Right hindlimb (tissue), 1 donor: ENCODE results near the gene GMDS.

ENCODE experiments used
- DNase-seq: peaks from one replicate; pipeline ENCODE4 v3.0.0-alpha.2; 2018

GMDS gene

GRCh38 chr6:2203264-2203663 is 42.1 kb downstream of the GMDS start:
- no peak for DNase-seq

GRCh38 chr6:2197984-2198383 is 47.4 kb downstream of the GMDS start:
- no peak for DNase-seq

DNA sequence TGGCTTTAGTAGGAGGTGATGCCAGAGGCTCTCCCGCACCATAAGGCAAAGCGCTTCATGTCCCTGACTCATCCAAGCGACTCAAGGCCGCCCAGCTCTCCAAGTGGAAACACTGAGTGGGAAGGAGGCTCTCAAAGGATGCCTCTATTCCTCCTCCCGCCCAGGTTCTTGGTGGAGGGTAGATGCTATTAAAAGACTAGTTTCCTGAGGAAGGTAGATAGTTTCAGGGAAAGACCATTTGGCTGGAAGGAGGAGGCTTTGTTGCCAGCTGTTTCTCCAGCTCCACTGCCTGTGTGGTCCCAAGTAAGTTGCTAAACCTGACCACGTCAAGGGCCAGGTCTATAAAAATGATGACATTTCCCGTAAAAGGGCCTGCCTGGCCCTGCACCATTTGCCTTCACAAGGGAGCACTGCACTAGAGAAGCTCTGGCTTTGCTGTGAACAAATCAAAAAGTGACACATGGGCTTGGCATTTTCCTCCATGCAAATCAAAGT is 48.2 kb downstream of the GMDS start:
- peak; percentile 75 for DNase-seq

DNA sequence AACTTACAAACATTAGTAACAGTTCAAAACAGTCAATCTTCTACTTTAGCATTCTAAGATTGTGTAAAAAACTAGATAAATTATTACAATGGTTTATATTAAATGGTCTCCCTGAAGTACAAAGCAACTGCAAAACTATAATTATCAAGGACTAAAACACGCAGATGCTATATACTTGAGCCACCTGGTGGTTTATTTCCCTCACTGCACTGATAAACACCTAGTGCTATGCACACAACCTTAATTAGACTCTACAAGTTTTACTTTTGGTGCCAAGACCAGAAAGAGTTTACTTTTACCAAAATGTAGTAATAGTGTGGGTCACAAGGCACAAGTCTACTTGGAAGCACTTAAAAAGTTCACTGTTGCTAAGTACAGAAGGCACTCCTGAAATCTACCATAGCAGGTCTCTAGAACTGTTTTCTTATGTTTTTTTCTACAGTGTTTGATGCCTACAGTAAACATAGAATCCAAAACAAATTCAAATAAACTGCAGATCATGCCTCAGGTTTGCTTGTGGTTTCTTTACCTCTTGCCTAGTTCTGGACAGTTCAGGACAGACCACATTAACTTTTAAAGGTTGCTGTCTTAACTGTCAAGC is 49.2 kb downstream of the GMDS start:
- DNase-seq, result no peak

DNA sequence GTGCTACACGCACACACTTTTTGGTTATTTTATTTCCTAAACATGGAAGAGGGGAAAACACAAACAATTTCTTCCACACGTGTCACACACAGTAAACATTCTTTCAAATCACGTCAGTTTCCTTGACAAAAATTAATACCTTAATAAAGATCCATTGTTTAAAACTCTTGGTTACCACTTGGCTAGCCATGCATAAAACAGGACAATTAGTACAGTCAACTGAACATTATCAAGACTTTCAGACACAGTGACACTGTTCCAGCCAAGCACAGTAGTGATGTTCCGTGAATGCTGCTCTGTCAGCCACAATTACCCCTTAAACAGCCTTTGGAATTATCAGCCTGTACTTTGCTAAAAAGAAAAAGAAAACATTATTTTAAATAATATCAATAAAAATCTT is 50.8 kb downstream of the GMDS start:
- DNase-seq, result no peak

GRCh38 chr6:2193931-2194330 is 51.5 kb downstream of the GMDS start:
- DNase-seq, result no peak

DNA sequence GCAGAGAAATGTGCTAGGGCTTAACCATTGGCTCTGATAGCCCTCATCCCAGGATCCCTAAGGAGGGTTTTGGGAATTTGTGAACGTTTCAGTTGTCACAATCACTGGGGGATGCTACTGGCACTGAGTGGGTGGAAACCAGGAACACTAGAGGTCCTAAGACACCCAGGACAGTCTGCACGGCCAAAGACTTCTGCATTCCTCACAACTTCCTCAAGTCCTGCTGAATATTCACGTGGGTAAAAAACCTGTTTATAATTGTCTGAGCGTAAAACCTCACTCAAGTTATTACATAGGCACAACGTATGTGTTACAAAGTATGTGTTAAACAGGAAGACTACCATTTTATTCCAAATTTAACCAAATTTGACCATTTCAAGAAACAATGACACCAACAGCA is 52.4 kb downstream of the GMDS start:
- no peak for DNase-seq

GRCh38 chr6:2191390-2191740 is 54.0 kb downstream of the GMDS start:
- DNase-seq, result no peak

- DNase-seq, result no peak
These were observed 54.6 kb downstream of the GMDS start for GRCh38 chr6:2190661-2191389.

GRCh38 chr6:2188856-2189384 is 56.5 kb downstream of the GMDS start:
- no peak for DNase-seq

GRCh38 chr6:2188397-2188796 is 57.0 kb downstream of the GMDS start:
- no peak for DNase-seq

GRCh38 chr6:2187826-2188225 is 57.6 kb downstream of the GMDS start:
- DNase-seq, result no peak

DNA sequence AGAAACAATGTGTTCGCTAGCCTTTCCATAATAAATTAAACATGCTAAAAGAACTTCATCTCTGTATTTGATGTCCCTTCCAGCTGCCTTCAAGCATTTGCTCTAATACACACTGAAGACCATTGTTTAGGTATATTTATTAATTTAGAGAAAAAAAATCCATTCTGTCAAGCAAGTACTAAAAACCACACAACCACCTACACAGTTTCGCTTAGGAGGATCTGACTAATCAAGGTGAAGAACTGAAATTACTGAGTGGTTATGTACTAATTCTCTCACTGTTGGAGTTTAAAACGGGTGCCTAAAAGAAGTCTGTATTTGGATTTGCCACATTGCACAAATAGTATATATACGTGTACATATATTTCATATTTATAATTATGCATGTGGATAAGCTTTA is 58.9 kb downstream of the GMDS start:
- no peak for DNase-seq

DNA sequence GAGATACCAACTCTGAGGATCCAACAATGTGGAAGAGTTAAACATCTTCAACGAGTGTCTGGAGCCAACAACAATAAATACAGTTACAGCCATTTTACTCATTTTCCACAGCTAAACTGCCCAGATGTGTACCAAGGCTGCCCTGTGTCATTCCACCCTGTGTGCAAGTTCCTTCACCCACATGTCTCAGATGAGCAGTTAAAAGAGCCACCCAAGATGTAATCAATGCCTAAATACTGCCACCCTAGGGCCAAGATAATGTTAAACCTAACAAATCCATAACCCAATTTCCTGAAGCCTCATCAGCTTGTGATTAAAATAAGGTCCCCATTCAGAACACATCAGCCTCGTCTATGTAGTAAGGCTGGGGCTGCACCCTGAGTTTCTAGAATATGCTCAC is 59.9 kb downstream of the GMDS start:
- no peak for DNase-seq

- DNase-seq, result no peak
These were observed 60.5 kb downstream of the GMDS start for GRCh38 chr6:2184700-2185455.

DNA sequence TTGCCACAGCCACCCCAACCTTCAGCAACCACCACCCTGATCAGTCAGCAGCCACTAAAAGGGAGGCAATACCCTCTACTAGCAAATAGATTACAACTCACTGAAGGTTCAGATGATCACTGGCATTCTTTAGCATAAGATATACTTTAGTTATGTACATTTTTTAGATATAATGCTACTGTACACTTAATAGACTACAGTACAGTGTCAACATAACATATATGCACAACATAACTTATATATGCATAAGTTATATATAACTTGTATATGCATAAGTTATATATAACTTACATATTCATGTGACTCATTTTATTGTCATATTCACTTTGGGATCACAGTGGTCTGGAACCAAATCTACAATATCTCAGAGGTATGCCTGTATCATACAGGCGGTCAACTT is 61.7 kb downstream of the GMDS start:
- DNase-seq, result no peak

- DNase-seq, result no peak
These were observed 62.2 kb downstream of the GMDS start for GRCh38 chr6:2183246-2183645.

GRCh38 chr6:2182251-2182650 is 63.2 kb downstream of the GMDS start:
- DNase-seq, result no peak

- no peak for DNase-seq
These were observed 63.8 kb downstream of the GMDS start for GRCh38 chr6:2181567-2181966.

- no peak for DNase-seq
These were observed 65.5 kb downstream of the GMDS start for GRCh38 chr6:2179950-2180349.

DNA sequence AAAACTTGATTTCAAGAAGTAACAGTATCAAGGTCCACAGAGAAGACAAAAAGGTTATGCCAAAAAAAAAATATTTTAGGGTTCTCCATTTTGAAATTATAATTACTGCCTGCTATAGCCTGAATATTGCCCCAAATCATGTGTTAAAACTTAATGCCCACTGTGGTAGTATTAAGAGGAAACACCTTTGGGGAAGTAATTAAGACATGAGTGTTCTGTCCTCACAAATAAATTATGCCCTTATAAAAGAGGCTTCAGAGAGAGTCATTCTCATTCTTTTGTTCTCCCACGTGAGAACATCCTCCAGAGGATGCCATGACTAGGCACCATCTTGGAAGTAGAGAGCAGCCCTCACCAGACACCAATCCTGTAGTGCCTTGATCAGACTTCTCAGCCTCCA is 66.2 kb downstream of the GMDS start:
- no peak for DNase-seq

DNA sequence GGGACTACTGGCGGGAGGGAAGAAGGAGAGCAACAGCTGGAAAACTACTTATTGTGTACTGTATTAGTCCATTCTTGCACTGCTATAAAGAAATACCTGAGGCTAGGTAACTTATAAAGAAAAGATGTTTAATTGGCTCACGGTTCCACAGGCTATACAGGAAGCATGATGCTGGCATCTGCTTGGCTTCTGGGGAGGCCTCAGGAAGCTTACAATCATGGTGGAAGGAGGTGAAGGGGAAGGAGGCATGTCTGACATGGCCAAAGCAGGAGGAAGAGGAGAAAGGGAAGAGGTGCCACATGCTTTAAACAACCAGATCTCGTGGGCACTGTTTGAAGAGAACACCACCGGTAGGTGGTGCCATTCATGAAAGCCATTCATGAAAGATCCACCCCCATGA is 67.3 kb downstream of the GMDS start:
- no peak for DNase-seq

DNA sequence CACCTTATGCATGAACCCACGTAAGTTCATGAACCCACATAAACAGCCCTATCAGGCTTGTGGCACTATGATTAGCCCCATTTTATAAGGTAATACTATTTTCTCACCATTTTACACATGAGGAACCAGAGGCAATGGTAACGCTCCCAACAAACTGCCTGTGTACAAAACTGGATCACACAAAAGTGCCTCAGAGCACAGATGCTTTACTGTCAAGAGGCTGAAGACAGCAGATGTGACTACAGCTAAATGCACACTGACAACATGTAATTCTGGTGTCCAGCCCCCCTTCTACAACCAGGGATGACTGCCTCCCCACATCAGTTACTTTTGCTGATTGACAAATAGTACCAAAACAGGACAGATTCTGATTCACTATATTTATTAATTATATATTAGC is 69.6 kb downstream of the GMDS start:
- DNase-seq, result no peak
